ENCODE data around the gene CUL9. TPM values are rescaled to one million over a fixed set of nuclear protein-coding genes. Genes with fewer than 3 reads are reported as not detected.
A peak's percentile ranks its signal among the peaks of the same experiment; 100 is the strongest.

CUL9 gene
- polyA plus RNA-seq, 1 donor (not counting 4 experiments of a cell fraction or from before 2014, with no cell fraction given) = 21.6 TPM

DNA sequence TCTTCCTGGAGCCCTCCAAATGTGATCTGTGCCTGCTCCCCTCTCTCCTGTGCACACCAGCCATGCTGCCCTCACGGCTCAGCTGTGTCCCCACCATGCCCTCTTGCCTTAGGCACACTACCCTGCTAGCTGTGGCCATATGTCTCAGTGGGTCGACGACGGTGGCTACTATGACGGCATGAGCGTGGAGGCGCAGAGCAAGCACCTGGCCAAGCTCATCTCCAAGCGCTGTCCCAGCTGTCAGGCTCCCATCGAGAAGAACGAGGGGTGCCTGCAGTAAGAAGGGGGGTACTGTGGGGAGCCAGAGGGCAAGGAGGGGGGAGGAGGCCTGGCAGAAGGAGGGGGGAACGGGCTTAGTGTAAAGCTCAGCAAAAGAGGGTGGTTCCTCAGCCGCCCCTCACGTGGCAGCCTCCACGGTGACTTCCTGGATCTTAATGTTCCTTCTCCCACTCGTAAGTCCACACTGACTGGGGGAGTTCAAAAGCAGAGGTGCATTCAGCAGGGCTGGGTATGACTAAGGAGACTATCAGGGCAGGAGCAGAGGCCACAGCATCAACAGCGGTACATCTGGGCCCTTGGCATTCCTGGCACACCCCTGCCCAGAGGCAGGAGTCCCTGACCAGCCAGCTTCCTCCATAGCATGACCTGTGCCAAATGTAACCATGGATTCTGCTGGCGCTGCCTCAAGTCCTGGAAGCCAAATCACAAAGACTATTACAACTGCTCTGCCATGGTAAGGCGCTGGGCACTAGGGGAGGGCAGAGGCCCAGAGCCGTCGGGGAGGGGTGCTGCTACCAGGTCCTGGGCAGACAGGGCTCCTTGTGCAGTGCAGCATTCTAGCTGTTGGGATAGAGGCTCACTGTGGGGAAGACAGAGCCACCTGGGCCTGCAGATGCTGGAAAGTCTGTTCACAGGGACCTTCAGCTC, 39.3 kb downstream of the CUL9 start:
- Histone ChIP-seq H4K20me1 (ENCODE audit: control insufficient read depth, extremely low read depth, insufficient read depth, low read length) (no peaks in the 10 kb centered on the region), H3K4me1 (ENCODE audit: control insufficient read depth, extremely low read depth, insufficient read depth, low read length) (peaks cover 13% of the 10 kb centered on the region), H3K9ac (ENCODE audit: control insufficient read depth, extremely low read depth, insufficient read depth, low read length) (no peak overlapping the region), H3K9me1 (ENCODE audit: control insufficient read depth, extremely low read depth, insufficient read depth, low read length) (no peaks in the 10 kb centered on the region), H3K79me2 (ENCODE audit: control insufficient read depth, insufficient read depth, low read length) (no peaks in the 10 kb centered on the region), H3K27me3 (ENCODE audit: control insufficient read depth, extremely low read depth, insufficient read depth, low read length) (no peaks in the 10 kb centered on the region), H3K4me3 (ENCODE audit: control insufficient read depth in 2 of 3, extremely low read depth in 1 of 3, insufficient read depth in 2 of 3, low read depth in 1 of 3, low read length in 3 of 3) (no peak overlapping the region), H3K36me3 (ENCODE audit: control insufficient read depth in 2 of 2, extremely low read depth in 1 of 2, insufficient read depth in 2 of 2, low read length in 2 of 2) (peaks cover 22 to 34% of the 10 kb centered on the region in 2 experiments), H3K4me2 (ENCODE audit: control insufficient read depth, extremely low read depth, insufficient read depth, low read depth, low read length) (no peak overlapping the region), H3K27ac (ENCODE audit: control insufficient read depth, insufficient read depth, low read length) (no peak overlapping the region), H3K9me3 (ENCODE audit: control insufficient read depth, low read depth, low read length) (no peaks in the 10 kb centered on the region), H2AFZ (ENCODE audit: control insufficient read depth, low read length) (no peak overlapping the region)
- FAIRE-seq (no peak), DNase-seq (ENCODE audit: low read depth, low spot score) (peak; percentile 4)
- no peak for TF ChIP-seq EZH2 (IDR thresholded peaks at IDR 0.05; ENCODE audit: low read length)
- TF ChIP-seq, protein P1, sequence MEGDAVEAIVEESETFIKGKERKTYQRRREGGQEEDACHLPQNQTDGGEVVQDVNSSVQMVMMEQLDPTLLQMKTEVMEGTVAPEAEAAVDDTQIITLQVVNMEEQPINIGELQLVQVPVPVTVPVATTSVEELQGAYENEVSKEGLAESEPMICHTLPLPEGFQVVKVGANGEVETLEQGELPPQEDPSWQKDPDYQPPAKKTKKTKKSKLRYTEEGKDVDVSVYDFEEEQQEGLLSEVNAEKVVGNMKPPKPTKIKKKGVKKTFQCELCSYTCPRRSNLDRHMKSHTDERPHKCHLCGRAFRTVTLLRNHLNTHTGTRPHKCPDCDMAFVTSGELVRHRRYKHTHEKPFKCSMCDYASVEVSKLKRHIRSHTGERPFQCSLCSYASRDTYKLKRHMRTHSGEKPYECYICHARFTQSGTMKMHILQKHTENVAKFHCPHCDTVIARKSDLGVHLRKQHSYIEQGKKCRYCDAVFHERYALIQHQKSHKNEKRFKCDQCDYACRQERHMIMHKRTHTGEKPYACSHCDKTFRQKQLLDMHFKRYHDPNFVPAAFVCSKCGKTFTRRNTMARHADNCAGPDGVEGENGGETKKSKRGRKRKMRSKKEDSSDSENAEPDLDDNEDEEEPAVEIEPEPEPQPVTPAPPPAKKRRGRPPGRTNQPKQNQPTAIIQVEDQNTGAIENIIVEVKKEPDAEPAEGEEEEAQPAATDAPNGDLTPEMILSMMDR (optimal IDR thresholded peaks at IDR 0.05 in 1 of 3, IDR thresholded peaks at IDR 0.05 in 1 of 3, conservative IDR thresholded peaks at IDR 0.05 in 1 of 3; ENCODE audit: extremely low read depth in 1 of 3, insufficient read depth in 2 of 3, low read length in 3 of 3) = no peak
- dilution Hi-C loops (cut with MboI; ENCODE audit: extremely low pct_ligation_motif_present, low sequenced_read_pairs) = no loop called here

DNA sequence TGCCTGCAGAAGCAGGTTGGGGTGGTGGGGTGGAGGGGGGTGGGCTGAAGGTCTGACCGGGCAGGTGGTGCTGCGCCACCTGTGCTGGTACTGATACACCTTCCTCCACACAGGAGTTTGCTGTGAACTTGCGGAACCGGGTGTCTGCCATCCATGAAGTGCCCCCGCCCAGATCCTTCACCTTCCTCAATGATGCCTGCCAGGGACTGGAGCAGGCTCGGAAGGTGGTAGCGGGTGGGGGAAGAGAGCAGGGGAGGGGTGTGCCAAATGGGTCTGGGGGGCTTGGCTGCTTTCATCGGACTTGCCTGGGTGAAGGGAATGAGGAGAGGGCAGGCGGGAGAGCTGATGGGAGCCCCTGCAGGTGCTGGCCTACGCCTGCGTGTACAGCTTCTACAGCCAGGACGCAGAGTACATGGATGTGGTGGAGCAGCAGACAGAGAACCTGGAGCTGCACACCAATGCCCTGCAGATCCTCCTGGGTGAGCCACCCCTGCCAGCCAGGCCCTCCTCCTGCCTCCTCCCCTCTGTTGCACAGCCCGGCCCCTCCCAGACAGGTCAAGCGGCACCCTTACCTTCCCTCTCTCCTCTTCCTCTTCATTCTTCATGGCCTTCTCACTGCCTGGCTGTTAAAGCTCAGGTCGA, 40.5 kb downstream of the CUL9 start:
- Histone ChIP-seq H4K20me1 (ENCODE audit: control insufficient read depth, extremely low read depth, insufficient read depth, low read length) (no peaks in the 10 kb centered on the region), H3K36me3 (ENCODE audit: control insufficient read depth in 2 of 2, extremely low read depth in 1 of 2, insufficient read depth in 2 of 2, low read length in 2 of 2) (peaks cover 21 to 39% of the 10 kb centered on the region in 2 experiments)

More for the DNA sequence above, 40.5 kb downstream of the CUL9 start:
- no peaks in the 10 kb centered on the region for H3K9me1 ChIP-seq (ENCODE audit: control insufficient read depth, extremely low read depth, insufficient read depth, low read length)
- no peak overlapping the region for H3K27ac ChIP-seq (ENCODE audit: control insufficient read depth, insufficient read depth, low read length)
- no peaks in the 10 kb centered on the region for H3K9me3 ChIP-seq (ENCODE audit: control insufficient read depth, low read depth, low read length)
- H3K4me2 ChIP-seq (ENCODE audit: control insufficient read depth, extremely low read depth, insufficient read depth, low read depth, low read length) = no peak overlapping the region
- no peaks in the 10 kb centered on the region for H3K79me2 ChIP-seq (ENCODE audit: control insufficient read depth, insufficient read depth, low read length)
- H2AFZ ChIP-seq (ENCODE audit: control insufficient read depth, low read length) = no peak overlapping the region
- peaks cover 13% of the 10 kb centered on the region for H3K4me1 ChIP-seq (ENCODE audit: control insufficient read depth, extremely low read depth, insufficient read depth, low read length)
- no peaks in the 10 kb centered on the region for H3K27me3 ChIP-seq (ENCODE audit: control insufficient read depth, extremely low read depth, insufficient read depth, low read length)
- TF ChIP-seq EZH2 (IDR thresholded peaks at IDR 0.05; ENCODE audit: low read length) = no peak
- TF ChIP-seq, protein P1 (optimal IDR thresholded peaks at IDR 0.05 in 1 of 3, IDR thresholded peaks at IDR 0.05 in 1 of 3, conservative IDR thresholded peaks at IDR 0.05 in 1 of 3; ENCODE audit: extremely low read depth in 1 of 3, insufficient read depth in 2 of 3, low read length in 3 of 3) = no peak
- dilution Hi-C loops (cut with MboI; ENCODE audit: extremely low pct_ligation_motif_present, low sequenced_read_pairs) = no loop called here
- H3K9ac ChIP-seq (ENCODE audit: control insufficient read depth, extremely low read depth, insufficient read depth, low read length) = no peak overlapping the region
- FAIRE-seq (no peak), DNase-seq (ENCODE audit: low read depth, low spot score) (no peak)
- H3K4me3 ChIP-seq (ENCODE audit: control insufficient read depth in 2 of 3, extremely low read depth in 1 of 3, insufficient read depth in 2 of 3, low read depth in 1 of 3, low read length in 3 of 3) = no peak overlapping the region
